Neural cell (in vitro differentiated cells): ENCODE results near the gene ZHX3. TPM values are rescaled to one million over a fixed set of nuclear protein-coding genes. Genes with fewer than 3 reads are reported as not detected.
A peak's percentile ranks its signal among the peaks of the same experiment; 100 is the strongest.

Experiments used
- H2AFZ ChIP-seq: fragments of 200-600, 300-800 bp; sonication (generic), shearing (Covaris generic); 2 replicates; pipeline ENCODE4 v1.6.0; 2014; ENCODE audit warnings: low read depth, mild to moderate bottlenecking, antibody characterized with exemption, low read length, moderate library complexity
- H3F3A ChIP-seq: fragments of 200-600 bp; shearing (Covaris generic); 2 replicates; pipeline ENCODE4 v1.6.1; 2016; ENCODE audit warnings: mild to moderate bottlenecking, moderate library complexity, mixed read lengths, antibody characterized with exemption, low read length; ENCODE audit not compliant: insufficient read depth, poor library complexity, severe bottlenecking
- H3K27ac ChIP-seq: fragments of 200-600, 300-800 bp; sonication (generic), shearing (Covaris generic); 2 replicates; pipeline ENCODE4 v1.5.1; 2014; ENCODE audit warnings: mild to moderate bottlenecking, low read length, moderate library complexity
- H3K27me3 ChIP-seq: fragments of 300-800, 200-600 bp; sonication (generic), shearing (Covaris generic); 2 replicates; pipeline ENCODE4 v1.6.0; 2014; ENCODE audit warnings: mild to moderate bottlenecking, low read depth, low read length, moderate library complexity; ENCODE audit not compliant: insufficient read depth
- H3K36me3 ChIP-seq: fragments of 300-800, 200-600 bp; sonication (generic), shearing (Covaris generic); 2 replicates; pipeline ENCODE4 v1.5.1; 2014; ENCODE audit warnings: mild to moderate bottlenecking, antibody characterized with exemption, low read length, moderate library complexity; ENCODE audit not compliant: insufficient read depth
- H3K4me2 ChIP-seq: fragments of 300-800, 200-600 bp; sonication (generic), shearing (Covaris generic); 2 replicates; pipeline ENCODE4 v1.6.0; 2014; ENCODE audit warnings: mild to moderate bottlenecking, low read length
- H3K4me3 ChIP-seq: fragments of 300-800, 200-600 bp; sonication (generic), shearing (Covaris generic); 2 replicates; pipeline ENCODE4 v1.5.1; 2014; ENCODE audit warnings: mild to moderate bottlenecking, low read length, moderate library complexity
- H3K79me2 ChIP-seq: fragments of 200-600 bp; shearing (Covaris generic); replicated peaks from 2 replicates; pipeline ENCODE4 v1.6.0; 2014; ENCODE audit warnings: mild to moderate bottlenecking, low read length, moderate library complexity; ENCODE audit not compliant: insufficient read depth
- H3K9ac ChIP-seq: fragments of 300-800, 200-600 bp; sonication (generic), shearing (Covaris generic); 2 replicates; pipeline ENCODE4 v1.6.1; 2016; ENCODE audit warnings: mild to moderate bottlenecking, low read length, mixed read lengths
- H3K9me2 ChIP-seq: fragments of 200-600 bp; shearing (Covaris generic); 2 replicates; pipeline ENCODE4 v1.6.1; 2016; ENCODE audit warnings: mild to moderate bottlenecking, low read length, mixed read lengths; ENCODE audit not compliant: insufficient read depth
- H3K9me3 ChIP-seq: fragments of 200-600, 300-800 bp; sonication (generic), shearing (Covaris generic); 2 replicates; pipeline ENCODE4 v1.6.1; 2016; ENCODE audit warnings: mild to moderate bottlenecking, mixed run types, low read length, moderate library complexity, mixed read lengths
- H4K20me1 ChIP-seq: fragments of 200-600 bp; shearing (Covaris generic); 2 replicates; pipeline ENCODE4 v1.6.1; 2016; ENCODE audit warnings: mild to moderate bottlenecking, mixed run types; ENCODE audit not compliant: insufficient read depth
- EP300 ChIP-seq: fragments of 450-650 bp; conservative IDR thresholded peaks from 2 replicates; pipeline ENCODE4 v1.6.1; 2014; ENCODE audit warnings: antibody characterized with exemption, mild to moderate bottlenecking, moderate library complexity; ENCODE audit not compliant: poor library complexity, severe bottlenecking
- EZH2 ChIP-seq: fragments of 200-600, 300-800 bp; shearing (Covaris generic), sonication (generic); IDR thresholded peaks from 2 replicates; pipeline ENCODE4 v1.6.1; 2014; ENCODE audit warnings: antibody characterized with exemption, low read length, borderline replicate concordance, mild to moderate bottlenecking; ENCODE audit not compliant: insufficient read depth, poor library complexity, severe bottlenecking
- MXI1 ChIP-seq: fragments of 450-650 bp; conservative IDR thresholded peaks from 2 replicates; pipeline ENCODE4 v1.6.1; 2014; ENCODE audit warnings: antibody characterized with exemption, mild to moderate bottlenecking; ENCODE audit not compliant: poor library complexity, severe bottlenecking
- POLR2AphosphoS5 ChIP-seq: IDR thresholded peaks from 2 replicates; pipeline ENCODE4 v1.6.1; 2012
- RAD21 ChIP-seq: fragments of 450-650 bp; conservative IDR thresholded peaks from 2 replicates; pipeline ENCODE4 v1.6.1; 2014; ENCODE audit warnings: antibody characterized with exemption, mild to moderate bottlenecking, moderate library complexity
- SMC3 ChIP-seq: fragments of 450-650 bp; conservative IDR thresholded peaks from 2 replicates; pipeline ENCODE4 v1.6.1; 2014; ENCODE audit warnings: antibody characterized with exemption, mild to moderate bottlenecking, moderate library complexity; ENCODE audit not compliant: poor library complexity
- TAF1 ChIP-seq: IDR thresholded peaks from 2 replicates; pipeline ENCODE4 v1.6.1; 2012; ENCODE audit warnings: low read depth
- polyA plus RNA-seq: library from polyadenylated mRNA; depleted of rRNA; stranded (reverse); fragments of >200 nt; gene quantifications from 2 replicates; pipeline ENCODE4 v1.2.3, GENCODE V29; 2014
- TF ChIP-seq, protein P1 (sequence below): fragments of 450-650 bp; IDR thresholded peaks from 2 replicates; pipeline ENCODE4 v1.5.1; 2014; ENCODE audit warnings: antibody characterized with exemption, mild to moderate bottlenecking, moderate library complexity; ENCODE audit not compliant: poor library complexity, severe bottlenecking
- TF ChIP-seq, protein P2 (sequence below): IDR thresholded peaks from 2 replicates; pipeline ENCODE4 v1.6.1; 2012; ENCODE audit warnings: borderline replicate concordance

The ZHX3 gene
- polyA plus RNA-seq, 1 donor from 2014 or later, result 10.3 TPM

DNA sequence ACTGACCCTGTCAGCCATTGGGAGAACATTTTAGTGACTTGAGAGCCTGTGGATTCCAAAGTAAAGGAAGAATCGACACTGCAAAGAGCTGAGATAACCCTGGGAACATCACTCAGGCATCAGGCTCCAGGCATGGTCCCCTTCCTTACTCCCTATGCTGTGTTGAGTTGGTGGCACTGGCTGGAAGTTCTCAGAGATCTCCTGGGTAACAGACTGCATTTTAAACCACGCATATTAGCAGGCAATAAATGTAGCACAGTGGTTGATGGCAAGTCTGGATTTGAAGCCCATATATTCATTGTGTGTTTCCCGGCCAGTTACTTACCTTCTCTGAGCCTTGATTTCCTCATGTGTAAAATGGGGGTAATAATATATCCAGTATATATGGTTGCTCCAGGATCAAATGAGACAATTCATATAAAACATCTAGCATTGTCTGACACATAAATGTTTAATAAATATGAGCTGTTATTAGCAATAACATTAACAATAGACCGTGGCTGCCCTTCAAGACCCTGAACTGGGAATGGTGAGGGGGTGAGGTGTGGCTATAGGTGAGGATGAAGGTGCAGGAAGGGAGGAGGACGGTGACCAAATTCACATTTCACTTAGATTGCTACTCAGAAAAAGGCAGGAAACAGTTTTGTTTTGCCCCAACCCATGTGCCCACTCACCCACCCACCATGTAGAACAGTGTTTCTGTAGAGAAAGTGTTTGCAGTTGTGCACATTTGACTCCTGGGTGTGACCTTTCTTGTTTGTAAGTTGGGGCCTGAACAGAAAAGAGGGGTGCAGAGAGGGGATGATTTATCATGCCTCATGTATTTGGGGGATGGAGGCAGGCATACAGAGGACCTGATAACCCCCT is 178.1 kb downstream of the ZHX3 start:
- Histone ChIP-seq H3K4me2 (peak overlapping the region; percentile 81), H2AFZ (no peak overlapping the region), H3K27me3 (no peaks in the 10 kb centered on the region), H3K4me3 (peak overlapping the region; percentile 87), H3K9me2 (no peaks in the 10 kb centered on the region), H3K27ac (peak overlapping the region; percentile 71), H3K9ac (peak overlapping the region; percentile 95), H3K9me3 (no peaks in the 10 kb centered on the region), H4K20me1 (peaks cover 35% of the 10 kb centered on the region), H3F3A (no peaks in the 10 kb centered on the region), H3K36me3 (no peaks in the 10 kb centered on the region), H3K79me2 (peaks cover 70% of the 10 kb centered on the region)
- no peak for TF ChIP-seq POLR2AphosphoS5
- no peak for TF ChIP-seq EZH2
- TF ChIP-seq, protein P1, sequence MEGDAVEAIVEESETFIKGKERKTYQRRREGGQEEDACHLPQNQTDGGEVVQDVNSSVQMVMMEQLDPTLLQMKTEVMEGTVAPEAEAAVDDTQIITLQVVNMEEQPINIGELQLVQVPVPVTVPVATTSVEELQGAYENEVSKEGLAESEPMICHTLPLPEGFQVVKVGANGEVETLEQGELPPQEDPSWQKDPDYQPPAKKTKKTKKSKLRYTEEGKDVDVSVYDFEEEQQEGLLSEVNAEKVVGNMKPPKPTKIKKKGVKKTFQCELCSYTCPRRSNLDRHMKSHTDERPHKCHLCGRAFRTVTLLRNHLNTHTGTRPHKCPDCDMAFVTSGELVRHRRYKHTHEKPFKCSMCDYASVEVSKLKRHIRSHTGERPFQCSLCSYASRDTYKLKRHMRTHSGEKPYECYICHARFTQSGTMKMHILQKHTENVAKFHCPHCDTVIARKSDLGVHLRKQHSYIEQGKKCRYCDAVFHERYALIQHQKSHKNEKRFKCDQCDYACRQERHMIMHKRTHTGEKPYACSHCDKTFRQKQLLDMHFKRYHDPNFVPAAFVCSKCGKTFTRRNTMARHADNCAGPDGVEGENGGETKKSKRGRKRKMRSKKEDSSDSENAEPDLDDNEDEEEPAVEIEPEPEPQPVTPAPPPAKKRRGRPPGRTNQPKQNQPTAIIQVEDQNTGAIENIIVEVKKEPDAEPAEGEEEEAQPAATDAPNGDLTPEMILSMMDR, result no peak
- TF ChIP-seq EP300, result no peak
- TF ChIP-seq SMC3, result no peak
- no peak for TF ChIP-seq MXI1
- TF ChIP-seq, protein P2, sequence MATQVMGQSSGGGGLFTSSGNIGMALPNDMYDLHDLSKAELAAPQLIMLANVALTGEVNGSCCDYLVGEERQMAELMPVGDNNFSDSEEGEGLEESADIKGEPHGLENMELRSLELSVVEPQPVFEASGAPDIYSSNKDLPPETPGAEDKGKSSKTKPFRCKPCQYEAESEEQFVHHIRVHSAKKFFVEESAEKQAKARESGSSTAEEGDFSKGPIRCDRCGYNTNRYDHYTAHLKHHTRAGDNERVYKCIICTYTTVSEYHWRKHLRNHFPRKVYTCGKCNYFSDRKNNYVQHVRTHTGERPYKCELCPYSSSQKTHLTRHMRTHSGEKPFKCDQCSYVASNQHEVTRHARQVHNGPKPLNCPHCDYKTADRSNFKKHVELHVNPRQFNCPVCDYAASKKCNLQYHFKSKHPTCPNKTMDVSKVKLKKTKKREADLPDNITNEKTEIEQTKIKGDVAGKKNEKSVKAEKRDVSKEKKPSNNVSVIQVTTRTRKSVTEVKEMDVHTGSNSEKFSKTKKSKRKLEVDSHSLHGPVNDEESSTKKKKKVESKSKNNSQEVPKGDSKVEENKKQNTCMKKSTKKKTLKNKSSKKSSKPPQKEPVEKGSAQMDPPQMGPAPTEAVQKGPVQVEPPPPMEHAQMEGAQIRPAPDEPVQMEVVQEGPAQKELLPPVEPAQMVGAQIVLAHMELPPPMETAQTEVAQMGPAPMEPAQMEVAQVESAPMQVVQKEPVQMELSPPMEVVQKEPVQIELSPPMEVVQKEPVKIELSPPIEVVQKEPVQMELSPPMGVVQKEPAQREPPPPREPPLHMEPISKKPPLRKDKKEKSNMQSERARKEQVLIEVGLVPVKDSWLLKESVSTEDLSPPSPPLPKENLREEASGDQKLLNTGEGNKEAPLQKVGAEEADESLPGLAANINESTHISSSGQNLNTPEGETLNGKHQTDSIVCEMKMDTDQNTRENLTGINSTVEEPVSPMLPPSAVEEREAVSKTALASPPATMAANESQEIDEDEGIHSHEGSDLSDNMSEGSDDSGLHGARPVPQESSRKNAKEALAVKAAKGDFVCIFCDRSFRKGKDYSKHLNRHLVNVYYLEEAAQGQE, result no peak
- TF ChIP-seq TAF1, result no peak
- no peak for TF ChIP-seq RAD21

DNA sequence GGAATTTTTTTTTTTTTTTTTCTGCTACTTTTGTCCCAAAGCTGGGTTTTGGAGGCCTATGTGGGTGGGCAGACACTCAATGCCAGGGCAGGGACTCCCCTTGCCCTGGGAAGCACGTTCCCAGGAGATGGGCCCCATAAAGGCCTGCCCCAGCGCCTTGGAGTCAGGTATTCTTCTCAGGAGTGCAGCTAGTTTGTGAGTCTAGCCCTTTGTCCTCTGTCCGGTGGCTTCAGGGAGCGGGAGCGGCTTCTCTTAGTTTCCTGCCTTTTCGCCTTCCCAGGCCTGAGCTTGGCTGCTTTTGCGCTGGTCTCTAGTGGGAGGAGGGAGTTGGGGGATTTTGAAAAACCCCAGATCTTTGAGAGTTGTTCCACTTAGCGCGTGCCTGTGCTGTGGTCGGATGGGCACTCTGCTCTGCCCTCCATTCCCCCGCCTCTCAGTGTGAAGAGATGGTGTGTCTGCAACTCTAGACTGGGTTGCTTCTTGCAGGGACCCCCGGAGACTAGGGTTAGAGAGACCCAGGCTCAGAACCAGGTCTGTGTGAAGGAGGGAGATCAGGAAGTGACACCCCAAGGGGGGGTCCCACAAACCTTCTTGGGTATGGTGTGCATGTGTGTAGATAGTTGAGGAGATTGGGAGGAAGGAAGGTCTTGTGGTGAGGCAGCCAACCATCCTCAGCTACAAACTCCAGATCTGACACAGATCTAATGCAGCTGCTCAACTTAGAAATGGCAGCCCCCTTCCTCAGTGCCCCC is 178.9 kb downstream of the ZHX3 start:
- Histone ChIP-seq H3K9me2 (no peaks in the 10 kb centered on the region), H3K27ac (peak overlapping the region; percentile 71), H3K4me3 (peak overlapping the region; percentile 87), H2AFZ (no peak overlapping the region), H3K36me3 (no peaks in the 10 kb centered on the region), H3K27me3 (no peaks in the 10 kb centered on the region), H3F3A (no peaks in the 10 kb centered on the region), H4K20me1 (peaks cover 32% of the 10 kb centered on the region), H3K79me2 (peaks cover 62% of the 10 kb centered on the region), H3K9me3 (no peaks in the 10 kb centered on the region), H3K4me2 (peak overlapping the region; percentile 81), H3K9ac (peak overlapping the region; percentile 95)
- no peak for TF ChIP-seq SMC3
- no peak for TF ChIP-seq TAF1
- TF ChIP-seq MXI1, result no peak
- TF ChIP-seq EZH2, result no peak
- TF ChIP-seq, protein P1, result no peak
- no peak for TF ChIP-seq RAD21
- TF ChIP-seq EP300, result no peak
- no peak for TF ChIP-seq POLR2AphosphoS5
- TF ChIP-seq, protein P2, result no peak
